Keratinocyte (primary cell): ENCODE data around the gene UBE2R2.

Experiments
- EZH2 ChIP-seq: IDR thresholded peaks from one replicate; pipeline ENCODE4 v1.6.1; 2012; ENCODE audit warnings: inconsistent platforms, mild to moderate bottlenecking, low read length, moderate library complexity
- TF ChIP-seq, protein P1 (sequence below), 3 experiments: IDR thresholded peaks in 1 of 3; conservative IDR thresholded peaks in 1 of 3; optimal IDR thresholded peaks in 1 of 3; 2 replicates in 2 of 3; 3 replicates in 1 of 3; pipeline versions ENCODE3 to v1.5.1; 2011; ENCODE audit warnings: low read length in 3 of 3, mild to moderate bottlenecking in 3 of 3, moderate library complexity in 2 of 3, control low read depth in 1 of 3, inconsistent platforms in 1 of 3; ENCODE audit not compliant: insufficient read depth in 2 of 3; ENCODE audit errors: extremely low read depth in 1 of 3

GRCh38 chr9:33835625-33836260, 18.8 kb downstream of the UBE2R2 start:
- TF ChIP-seq EZH2 = no peak
- TF ChIP-seq, protein P1, sequence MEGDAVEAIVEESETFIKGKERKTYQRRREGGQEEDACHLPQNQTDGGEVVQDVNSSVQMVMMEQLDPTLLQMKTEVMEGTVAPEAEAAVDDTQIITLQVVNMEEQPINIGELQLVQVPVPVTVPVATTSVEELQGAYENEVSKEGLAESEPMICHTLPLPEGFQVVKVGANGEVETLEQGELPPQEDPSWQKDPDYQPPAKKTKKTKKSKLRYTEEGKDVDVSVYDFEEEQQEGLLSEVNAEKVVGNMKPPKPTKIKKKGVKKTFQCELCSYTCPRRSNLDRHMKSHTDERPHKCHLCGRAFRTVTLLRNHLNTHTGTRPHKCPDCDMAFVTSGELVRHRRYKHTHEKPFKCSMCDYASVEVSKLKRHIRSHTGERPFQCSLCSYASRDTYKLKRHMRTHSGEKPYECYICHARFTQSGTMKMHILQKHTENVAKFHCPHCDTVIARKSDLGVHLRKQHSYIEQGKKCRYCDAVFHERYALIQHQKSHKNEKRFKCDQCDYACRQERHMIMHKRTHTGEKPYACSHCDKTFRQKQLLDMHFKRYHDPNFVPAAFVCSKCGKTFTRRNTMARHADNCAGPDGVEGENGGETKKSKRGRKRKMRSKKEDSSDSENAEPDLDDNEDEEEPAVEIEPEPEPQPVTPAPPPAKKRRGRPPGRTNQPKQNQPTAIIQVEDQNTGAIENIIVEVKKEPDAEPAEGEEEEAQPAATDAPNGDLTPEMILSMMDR (optimal IDR thresholded peaks at IDR 0.05 in 1 of 3, IDR thresholded peaks at IDR 0.05 in 1 of 3, conservative IDR thresholded peaks at IDR 0.05 in 1 of 3; ENCODE audit: extremely low read depth in 1 of 3, insufficient read depth in 2 of 3, low read length in 3 of 3) = no peak
